ENCODE data around the gene PRSS53.
"Not testable (repeated sequence)": the region's sequence is repeated elsewhere in the genome, so short reads cannot be mapped to it uniquely, and the experiment has no call there.

PRSS53 gene

DNA sequence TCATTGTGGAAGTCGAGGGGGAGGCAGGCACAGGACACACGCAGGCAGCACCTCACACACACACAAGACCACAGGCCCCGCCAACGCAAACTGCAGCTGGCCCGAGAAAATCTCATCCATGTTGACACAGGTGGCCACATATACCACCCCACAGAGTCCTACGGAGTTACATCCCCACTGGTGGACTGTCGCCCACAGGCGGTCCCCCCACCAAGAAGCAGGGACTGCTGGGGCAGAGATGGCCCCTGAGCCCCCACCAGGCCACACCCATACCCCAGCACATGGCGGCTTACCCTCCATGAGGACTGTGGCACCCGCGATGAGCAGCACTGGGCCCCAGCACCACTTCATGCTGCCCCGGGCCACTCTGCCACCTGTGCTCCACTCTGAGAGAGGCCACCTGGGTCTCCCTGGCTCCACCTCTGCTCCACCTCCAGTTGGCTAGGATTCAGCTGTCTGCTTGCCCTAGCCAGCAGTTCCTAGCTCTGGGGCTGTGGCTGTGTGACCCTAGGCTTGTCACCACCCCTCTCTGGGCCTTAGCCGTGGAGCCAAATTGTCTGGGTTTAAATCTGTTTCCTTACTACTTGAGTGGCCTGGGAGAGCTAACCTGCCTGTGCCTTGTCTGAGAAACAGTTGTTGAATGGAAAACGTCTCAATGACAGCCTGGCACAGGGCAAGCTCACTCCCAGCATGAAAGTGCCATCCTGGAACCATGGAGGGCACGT, at the start of gene PRSS53:
TSS of gene PRSS53 (minus strand) at position 485 of the 725 bp plus-strand sequence. CDS start at position 351, 134 bp downstream.
- DNase-seq (ENCODE audit: low read depth in 3 of 3): no peak

DNA sequence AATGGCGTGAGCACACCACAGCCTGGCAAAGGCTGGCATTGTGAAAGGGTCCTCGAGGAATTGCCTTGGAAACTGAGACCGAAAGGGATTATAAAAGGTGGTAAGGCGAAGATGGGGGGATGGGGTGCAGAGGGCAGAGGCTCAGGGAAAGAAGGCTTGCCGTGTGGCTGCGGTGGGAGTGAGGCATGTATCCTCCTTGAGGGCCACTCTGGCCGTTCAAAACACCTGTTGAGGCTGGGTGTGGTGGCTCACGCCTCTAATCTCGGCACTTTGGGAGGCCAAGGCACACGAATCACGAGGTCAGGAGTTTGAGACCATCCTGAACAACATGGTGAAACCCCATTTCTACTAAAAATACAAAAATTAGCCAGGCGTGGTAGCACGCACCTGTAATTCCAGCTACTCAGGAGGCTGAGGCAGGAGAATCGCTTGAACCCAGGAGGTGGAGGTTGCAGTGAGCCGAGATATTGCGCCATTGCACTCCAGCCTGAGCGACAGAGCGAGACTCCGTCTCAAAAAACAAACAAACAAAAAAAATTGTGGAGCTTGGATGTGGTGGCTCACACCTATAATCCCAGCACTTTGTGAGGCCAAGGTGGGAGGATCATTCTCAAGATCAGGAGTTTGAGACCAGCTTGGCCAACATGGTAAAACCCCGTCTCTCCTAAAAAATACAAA, 48.2 kb upstream of the PRSS53 start:
- not testable (repeated sequence) for DNase-seq (ENCODE audit: low read depth in 3 of 3)

DNA sequence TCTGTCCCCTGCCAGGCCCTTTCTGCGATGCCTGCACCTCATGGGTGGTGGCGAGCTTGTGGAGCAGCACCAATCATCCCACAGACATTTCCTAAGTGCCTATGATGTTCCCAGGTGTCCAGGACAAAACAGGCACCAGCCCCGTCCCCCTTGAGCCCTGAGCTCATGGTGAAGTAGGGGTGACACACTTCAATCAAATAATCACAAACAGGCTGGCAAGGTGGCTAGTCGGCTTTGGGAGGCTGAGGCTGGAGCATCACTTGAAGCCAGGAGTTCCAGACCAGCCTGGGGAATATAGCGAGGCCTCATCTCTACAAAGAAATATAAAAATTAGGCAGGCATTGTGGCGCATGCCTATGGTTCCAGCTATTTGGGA, 47.5 kb upstream of the PRSS53 start:
- DNase-seq (ENCODE audit: low read depth in 3 of 3): no peak

DNA sequence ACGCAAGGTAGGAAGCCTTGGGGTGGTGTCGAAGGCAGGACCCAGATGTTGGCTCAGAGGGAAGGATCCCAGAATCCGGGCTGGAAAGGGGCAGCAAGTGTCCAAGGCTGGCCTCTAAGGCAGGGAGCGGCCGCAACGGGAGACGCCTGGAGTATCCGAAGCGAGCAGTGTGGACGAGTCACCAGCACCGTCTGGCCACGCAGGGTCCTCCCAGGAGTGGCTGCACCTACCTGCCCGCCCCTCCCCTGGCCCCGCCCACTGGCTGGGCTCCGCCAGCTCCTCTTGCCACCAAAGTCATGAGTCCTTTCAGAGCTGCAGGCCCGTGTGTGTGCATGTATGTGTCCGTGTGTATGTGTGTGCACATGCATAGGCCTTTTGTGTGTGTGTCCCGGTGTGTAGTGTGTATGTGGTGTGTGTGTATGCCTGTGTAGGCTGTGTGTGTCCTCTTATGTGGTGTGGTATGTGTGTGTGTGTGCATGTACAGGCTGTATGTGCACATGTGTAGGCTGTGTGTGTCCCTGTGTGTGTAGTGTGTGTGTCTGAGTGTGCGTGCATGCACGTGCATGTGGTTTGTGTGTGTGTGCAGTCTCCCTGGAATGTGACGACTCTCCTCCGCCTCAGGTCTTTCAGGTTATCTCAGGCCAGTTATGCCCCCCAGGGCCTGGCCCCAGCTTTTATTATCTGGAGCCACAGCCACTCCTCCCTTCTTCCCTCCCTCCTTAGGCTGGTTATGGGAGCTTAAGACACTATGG, 47.0 kb upstream of the PRSS53 start, which contains the start of gene PRSS8:
TSS of gene PRSS8 (minus strand) at position 193 of the 752 bp plus-strand sequence. CDS start 229 bp downstream, outside the sequence.
- DNase-seq (ENCODE audit: low read depth in 3 of 3): no peak

DNA sequence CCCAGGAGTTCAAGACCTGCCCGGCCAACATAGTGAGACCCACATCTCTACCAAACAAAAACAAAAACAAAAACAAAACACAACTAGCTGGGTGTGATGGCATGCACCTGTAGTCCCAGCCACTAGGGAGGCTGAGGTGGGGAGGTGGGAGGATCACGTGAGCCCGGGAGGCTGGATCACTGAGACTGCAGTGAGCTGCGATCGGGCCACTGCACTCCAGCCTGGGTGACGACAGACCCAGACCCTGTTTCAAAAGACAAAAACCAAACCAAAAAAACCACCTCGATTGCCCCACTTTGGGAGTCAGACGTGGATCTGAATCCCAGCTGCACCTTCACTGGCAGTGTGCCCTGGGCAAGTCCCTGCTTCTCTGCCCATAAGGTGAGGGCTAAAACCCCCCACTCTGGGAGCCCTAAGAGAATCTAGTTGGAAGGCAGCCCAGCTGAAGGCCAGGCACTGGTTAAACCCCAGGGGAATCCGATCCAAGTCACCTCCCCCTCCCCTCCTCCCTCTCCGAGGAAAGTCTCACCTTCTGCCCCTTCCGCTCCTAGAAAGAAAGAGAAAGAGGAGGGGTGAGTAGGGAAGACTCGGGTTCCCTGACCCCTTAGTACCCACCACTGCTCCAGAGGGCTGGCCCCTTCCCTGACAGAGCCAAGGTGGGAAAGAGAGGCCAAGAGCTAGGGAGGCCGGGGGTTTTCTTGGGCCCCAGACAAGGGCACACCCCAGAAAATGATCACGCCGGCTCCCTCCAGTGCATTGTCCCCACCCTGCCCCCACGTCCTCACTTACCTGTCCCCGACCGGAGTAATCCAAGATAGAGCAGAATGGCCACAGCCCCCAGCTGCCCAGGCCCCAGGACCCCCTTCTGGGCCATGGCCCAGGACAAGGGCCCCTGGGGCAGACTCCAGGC, 46.1 kb upstream of the PRSS53 start:
- DNase-seq (ENCODE audit: low read depth in 3 of 3): no peak

DNA sequence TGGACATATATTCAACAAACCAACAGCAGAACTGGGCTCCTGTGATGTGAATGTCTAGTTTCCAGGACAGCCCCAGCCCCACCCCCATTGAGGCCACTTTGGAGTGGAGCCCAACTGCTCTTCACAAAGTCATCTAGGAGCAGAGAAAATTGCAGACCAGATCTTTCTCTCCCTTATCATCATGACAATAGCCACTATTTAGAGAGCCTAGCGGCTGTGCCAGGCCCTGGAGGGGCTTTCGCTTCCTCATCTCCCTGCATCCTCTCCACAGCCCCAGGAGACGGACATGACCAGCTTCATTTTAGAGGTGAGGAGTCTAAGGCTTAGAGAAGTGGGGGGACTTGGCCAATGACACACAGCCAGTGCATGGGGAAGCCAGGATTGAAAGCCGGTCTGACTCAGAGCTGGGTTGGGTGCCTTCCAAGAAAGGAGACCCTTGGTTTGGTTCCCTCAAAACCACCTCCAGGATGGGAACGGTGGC, 45.4 kb upstream of the PRSS53 start:
- no peak for DNase-seq (ENCODE audit: low read depth in 3 of 3)

DNA sequence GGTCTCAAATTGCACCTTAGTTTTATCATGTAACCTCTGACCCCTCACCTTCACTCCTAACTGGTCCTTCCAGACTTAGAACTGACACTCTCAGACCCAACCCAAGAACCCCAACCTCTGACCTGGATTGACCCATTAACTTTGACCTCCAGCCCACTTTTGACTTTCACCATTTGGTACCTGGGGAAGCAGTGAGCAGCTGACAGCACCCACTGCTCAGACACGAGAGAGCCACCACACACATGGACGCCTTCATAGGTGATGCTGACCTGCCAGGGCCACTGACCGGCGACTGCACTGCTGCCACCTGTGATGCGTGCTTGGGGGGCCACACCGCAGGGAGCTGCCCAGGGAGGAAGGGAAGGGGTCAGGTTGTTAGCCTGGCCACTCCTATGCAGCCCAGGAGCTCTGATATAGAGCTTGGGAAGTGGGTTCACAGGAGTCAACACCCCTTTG, 44.3 kb upstream of the PRSS53 start:
- DNase-seq (ENCODE audit: low read depth in 3 of 3): no peak

DNA sequence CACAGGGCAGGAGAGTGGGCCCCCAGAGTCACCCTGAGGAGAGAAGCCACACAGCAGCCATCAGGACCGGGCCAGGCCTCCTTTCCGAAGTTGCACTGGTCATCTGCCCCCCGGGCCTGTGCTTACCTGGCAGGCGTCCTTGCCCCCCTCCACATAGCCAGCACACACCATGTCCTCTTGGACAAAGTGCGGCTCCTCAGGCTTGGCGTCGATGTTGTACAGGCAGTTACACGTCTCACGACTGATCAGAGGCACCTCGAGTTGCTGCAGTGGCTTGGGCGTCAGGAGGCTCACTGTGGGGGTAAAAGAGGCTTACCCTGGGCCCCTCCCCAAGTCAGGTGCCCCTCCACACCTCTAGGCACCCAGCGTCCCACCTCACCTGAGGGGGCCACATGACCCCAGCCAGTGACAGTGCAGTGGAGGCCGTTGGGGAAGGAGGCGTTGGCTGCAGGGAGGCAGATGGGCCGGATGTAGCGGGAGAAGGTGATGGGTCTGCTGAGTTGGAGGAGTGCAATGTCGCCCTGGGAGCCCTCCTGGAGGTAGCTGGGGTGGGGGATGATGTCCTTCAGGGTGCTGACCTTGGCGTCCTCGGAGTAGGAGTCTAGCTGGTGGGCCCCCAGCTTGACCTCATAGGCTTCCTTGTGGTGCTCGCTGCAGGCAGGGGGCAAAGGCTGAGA, 43.7 kb upstream of the PRSS53 start:
- no peak for DNase-seq (ENCODE audit: low read depth in 3 of 3)

DNA sequence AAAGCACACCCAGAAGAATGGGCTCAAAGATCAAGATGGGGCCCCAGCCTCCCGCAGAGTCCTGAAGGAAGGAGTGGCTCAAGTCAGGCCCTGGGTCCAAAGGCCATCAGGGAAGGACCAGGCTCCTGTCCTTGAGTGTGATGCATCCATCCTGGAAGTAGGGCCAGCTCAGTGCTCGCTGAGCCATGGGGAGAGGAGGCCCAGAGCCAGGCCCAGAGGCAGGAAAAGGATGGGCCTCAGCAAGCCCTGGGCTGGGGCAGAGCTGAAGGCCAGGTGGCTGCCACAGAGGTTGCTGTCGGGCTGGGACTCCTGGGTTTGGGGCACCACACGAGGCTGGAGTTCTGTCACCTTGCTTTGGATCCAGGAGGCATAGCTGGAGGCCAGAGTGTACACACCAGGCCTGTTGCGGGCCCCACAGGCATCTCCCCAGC, 43.1 kb upstream of the PRSS53 start:
- DNase-seq (ENCODE audit: low read depth in 3 of 3): no peak

DNA sequence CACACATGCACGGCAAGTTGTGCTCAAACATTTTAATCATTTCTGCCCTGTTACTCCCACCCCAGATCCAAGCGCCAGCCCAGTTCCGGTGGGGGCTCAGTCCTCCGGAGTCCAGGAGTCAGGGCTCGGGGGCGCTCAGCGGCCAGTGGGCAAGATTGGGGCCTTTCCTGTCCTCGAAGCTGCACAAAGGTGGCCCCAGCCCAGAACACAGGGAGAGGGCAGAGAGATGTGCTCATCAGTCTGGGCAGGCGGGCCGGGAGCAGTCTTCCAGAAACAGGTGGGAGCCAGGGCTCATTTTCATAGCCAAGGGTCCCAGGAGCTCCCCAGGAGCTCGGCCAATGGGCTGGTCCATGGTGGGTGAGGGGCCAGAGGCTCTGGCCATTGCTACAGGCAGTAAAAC, 42.7 kb upstream of the PRSS53 start:
- DNase-seq (ENCODE audit: low read depth in 3 of 3): no peak

DNA sequence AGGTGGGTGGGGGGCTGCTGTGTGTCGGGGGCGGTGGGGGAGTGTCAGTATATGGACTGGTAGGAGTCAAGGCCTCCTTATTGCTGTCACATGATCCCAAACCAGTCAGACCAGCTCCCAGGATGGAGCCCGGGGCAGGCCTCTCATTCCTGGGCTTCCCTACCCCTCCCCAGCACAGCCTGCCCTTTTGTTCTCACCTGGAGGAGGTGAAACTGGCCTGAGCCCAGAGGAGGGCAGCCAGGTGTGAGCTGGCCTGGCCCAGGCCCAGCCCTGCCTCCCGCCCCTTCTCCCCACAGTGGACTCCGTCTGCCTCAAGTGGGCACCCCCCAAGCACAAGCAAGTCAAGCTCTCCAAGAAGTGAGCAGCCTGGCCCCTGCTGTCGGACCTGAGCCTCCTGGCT, 42.2 kb upstream of the PRSS53 start:
- no peak for DNase-seq (ENCODE audit: low read depth in 3 of 3)

DNA sequence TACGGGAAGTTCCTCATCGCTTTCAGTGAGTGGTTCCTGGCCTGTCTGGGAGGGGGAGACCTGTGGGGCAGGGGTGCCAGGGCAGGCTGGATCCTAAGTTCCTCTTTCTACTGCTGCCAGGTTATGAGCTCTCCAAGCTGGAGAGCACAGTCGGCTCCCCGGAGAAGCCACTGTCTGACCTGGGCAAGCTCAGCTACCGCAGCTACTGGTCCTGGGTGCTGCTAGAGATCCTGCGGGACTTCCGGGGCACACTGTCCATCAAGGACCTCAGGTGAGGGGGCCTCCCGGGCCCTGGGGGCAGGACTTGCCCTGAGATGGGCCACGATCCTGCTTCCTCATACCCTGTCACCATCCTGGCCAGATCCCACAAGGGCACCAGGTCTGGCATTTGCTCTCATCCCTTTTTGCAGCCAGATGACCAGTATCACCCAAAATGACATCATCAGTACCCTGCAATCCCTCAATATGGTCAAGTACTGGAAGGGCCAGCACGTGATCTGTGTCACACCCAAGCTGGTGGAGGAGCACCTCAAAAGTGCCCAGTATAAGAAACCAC, 41.7 kb upstream of the PRSS53 start:
- DNase-seq (ENCODE audit: low read depth in 3 of 3): no peak

DNA sequence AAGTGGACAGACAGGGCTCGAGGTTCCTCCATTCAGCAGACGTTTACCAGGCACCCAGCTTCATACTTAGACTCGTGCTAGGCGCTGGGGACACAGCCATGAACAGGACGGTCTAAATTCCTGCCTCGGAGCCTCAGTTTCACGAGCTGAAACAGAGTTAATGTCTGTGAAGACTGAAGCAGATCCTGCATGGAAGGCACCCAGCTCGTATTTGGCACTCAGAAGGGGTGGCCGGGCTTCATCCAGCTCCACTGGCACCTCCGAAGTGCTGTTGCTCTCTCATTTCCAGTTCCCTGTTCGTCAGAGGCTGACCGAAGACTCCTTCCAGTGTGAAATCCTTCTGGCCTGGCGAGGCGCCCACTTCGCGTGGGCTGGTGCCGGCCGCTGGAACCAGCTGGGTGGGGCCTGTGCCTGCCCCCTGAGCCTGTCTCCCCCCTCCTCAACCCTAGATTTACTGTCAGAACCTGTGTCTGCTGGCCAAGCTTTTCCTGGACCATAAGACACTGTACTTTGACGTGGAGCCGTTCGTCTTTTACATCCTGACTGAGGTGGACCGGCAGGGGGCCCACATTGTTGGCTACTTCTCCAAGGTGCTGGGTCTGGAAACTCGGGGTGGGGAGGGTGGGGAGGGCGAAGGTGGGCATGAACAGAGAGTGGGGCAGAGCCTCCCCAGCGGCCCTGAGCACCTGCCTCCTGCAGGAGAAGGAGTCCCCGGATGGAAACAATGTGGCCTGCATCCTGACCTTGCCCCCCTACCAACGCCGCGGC, 41.0 kb upstream of the PRSS53 start:
- no peak for DNase-seq (ENCODE audit: low read depth in 3 of 3)

DNA sequence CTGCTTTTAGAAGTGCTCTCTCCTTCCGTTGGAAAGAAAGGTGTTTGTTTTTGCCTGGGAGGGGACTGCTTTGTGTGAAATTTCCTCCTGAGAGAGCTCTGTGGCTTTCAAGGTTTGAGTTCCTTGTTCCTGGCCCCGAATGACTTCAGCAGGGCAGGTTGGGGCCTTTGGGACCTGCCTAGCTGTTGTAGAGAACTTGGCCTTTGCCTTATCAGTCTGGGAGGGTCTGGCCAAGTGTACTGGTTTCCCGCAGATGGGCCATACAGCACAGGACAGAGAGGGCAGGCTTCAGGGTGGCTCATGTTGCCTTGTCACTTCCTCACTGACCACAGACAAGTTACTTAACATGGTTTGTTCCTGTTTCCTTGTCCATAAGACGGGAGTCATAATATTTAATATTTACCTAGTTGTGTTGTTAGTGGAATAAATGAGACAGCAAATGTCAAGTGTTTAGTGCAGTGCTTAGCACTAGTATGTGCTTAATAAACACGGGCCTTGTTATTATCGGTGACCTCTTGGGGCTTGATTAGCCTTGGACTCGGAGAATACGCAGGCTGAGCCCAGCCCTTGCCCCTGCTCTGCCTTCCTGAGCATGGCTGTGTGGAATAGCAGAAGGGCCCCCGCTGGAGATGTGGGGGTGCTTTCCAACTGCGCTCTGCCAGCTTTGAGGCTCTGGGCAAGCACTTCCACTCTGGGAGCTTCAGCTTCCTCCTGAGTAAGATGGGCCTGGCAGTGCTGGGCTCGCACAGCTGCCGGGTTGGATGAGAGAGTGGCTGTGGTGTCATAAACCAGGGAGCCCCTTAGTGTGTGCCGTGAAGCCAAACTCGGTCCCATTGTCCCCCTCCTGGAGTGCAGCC, 40.2 kb upstream of the PRSS53 start:
- DNase-seq (ENCODE audit: low read depth in 3 of 3): no peak

DNA sequence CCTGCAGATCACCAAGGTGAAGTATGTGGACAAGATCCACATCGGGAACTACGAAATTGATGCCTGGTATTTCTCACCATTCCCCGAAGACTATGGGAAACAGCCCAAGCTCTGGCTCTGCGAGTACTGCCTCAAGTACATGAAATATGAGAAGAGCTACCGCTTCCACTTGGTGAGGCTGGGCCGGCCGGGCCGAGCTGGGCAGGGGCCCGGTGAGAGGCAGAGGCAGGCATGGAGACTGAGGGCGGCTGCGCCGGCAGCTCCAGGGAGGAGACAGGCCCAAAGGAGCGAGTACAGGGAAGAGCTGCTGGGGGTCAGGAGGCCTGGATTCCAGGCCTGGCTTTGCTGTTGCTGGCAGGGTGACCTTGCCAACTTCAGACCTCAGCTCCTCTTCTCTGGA, 38.4 kb upstream of the PRSS53 start:
- DNase-seq (ENCODE audit: low read depth in 3 of 3): no peak

DNA sequence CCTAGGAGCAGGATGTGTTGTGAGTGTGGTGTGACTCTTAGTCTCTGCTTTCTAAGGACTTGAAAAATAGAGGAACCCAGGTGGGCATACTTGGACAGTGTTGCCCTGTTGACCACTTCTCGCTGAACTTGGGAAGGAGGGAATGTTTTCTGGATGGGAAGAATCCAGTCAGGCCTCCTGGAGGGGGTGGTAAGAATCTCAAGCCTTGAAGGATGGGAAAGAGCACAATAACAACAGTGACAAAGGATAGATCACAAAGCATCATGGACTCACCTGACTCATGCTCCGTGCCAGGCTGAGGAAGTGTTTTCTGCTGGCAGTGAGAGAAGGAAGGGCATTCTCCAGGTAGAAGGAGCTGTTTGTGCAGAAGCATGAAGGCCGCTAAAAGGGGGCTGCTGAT, 37.1 kb upstream of the PRSS53 start:
- DNase-seq (ENCODE audit: low read depth in 3 of 3): no peak

DNA sequence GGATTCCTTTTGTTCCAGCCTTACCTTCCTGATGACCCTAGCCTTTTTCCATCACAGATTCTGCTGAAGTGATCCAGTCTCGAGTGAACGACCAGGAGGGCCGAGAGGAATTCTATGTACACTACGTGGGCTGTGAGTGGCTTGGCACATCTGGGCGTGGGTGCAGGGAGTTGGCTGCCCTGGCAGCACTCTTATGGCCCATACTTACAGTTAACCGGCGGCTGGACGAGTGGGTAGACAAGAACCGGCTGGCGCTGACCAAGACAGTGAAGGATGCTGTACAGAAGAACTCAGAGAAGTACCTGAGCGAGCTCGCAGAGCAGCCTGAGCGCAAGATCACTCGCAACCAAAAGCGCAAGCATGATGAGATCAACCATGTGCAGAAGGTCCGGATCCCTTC, 31.4 kb upstream of the PRSS53 start:
- DNase-seq (ENCODE audit: low read depth in 3 of 3): no peak

DNA sequence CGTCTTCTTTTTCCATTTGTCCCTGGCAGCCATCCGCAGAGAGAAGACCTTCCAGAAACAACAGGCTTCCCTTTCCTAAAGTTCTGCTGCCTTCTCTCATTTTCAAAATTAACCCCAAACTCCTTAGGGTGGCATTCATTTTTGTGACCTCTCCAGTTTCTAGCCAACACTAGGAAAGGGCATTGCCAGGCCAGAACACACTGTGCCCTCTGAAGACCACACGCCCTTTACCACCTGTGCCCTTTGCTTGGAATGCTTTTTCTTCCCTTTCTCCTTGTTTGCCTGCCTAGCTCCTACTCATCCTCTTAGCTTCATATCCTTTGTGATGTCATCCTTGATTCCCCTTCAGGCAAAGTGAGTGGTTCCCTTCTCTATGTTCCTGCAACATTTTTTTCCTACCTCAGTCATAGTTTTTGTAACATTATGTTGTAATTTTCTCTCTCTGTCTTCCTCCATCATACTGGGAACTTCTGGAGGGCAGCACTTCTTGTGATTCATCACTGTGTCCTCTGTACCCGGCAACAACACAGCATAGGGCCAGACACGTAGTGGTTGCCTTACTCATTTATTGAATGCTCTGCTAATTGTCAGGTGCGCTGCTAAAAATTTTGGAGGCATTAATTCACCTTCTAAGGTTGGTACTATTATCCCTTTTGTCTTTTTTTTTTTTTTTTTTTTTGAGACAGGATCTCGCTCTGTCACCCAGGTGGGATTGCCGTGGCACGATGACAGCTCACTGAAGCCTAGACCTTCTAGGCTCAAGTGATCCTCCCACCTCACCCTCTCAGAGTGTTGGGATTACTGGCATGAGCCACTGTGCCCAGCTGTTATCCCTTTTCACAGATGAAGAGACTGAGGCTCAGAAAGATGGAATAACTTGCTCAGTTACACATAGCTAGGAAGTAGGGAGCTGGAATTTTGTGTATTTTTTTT, 29.7 kb upstream of the PRSS53 start:
- DNase-seq (ENCODE audit: low read depth in 3 of 3): no peak
